HepG2 (cell line): ENCODE results near the gene EPX. TPM values are rescaled to one million over a fixed set of nuclear protein-coding genes. Genes with fewer than 3 reads are reported as not detected.

Experiments
- ATAC-seq: fragments of 200-7000 bp; cut with Tn5 transposase; 3 replicates; pipeline ENCODE4 v1.9.1; 2020; ENCODE audit warnings: mild to moderate bottlenecking, moderate library complexity
- BruUV-seq: library from RNA; stranded (reverse); fragments of 400-500 nt; replicated peaks from 2 replicates; lab custom pipeline; 2021; lab: Mats Ljungman, UMichigan
- CTCF ChIA-PET: fragments of 300-600 bp; formaldehyde crosslinking; extraction: SDS; loops from one replicate; lab custom pipeline; 2021; ENCODE audit warnings: low total read pairs, inconsistent platforms, low intra/inter-chr PET ratio; lab: Yijun Ruan, JAX
- POLR2A ChIA-PET: fragments of 350-600 bp; sonication (Branson Sonifier 250); formaldehyde crosslinking; loops from one replicate; lab custom pipeline; 2020; ENCODE audit warnings: antibody characterized with exemption, inconsistent platforms; lab: Yijun Ruan, JAX
- DNase-seq: peaks from one replicate; pipeline ENCODE4 v3.0.0-alpha.2; 2015; ENCODE audit warnings: low spot score
- FAIRE-seq: peaks from 3 replicates; lab custom pipeline; 2011; peaks lifted over from hg19 to GRCh38; lab: Jason Lieb, UNC
- H2AFZ ChIP-seq: one replicate; pipeline ENCODE4 v1.6.1; 2011; ENCODE audit warnings: low read length, inconsistent platforms
- H3K27ac ChIP-seq: fragments of 300-600 bp; 3 replicates; pipeline ENCODE4 v1.8.0; 2011; ENCODE audit warnings: mixed run types, mild to moderate bottlenecking, mixed read lengths, low read length, inconsistent platforms; ENCODE audit not compliant: insufficient read depth; ENCODE audit errors: extremely low read length
- H3K27me3 ChIP-seq, 2 experiments: fragments of 200-600 bp in 1 of 2; 2 replicates in 1 of 2; 3 replicates in 1 of 2; pipeline versions ENCODE4 v1.6.0 to v1.8.0; 2011; ENCODE audit warnings: low read length in 2 of 2, mild to moderate bottlenecking in 2 of 2, moderate library complexity in 2 of 2, inconsistent platforms in 1 of 2; ENCODE audit not compliant: insufficient read depth in 2 of 2, control insufficient read depth in 1 of 2
- H3K36me3 ChIP-seq, 2 experiments: fragments of 200-600 bp in 1 of 2; replicated peaks in 1 of 2; 2 replicates in 1 of 2; 3 replicates in 1 of 2; pipeline versions ENCODE4 v1.5.1 to v1.8.0; 2011; ENCODE audit warnings: low read length in 2 of 2, inconsistent platforms in 1 of 2; ENCODE audit not compliant: insufficient read depth in 2 of 2, control insufficient read depth in 1 of 2
- H3K4me1 ChIP-seq: 2 replicates; pipeline ENCODE4 v1.5.1; 2012; ENCODE audit warnings: low read length, inconsistent platforms; ENCODE audit not compliant: insufficient read depth
- H3K4me2 ChIP-seq: 2 replicates; pipeline ENCODE4 v1.6.0; 2011; ENCODE audit warnings: low read depth, low read length, inconsistent platforms
- H3K4me3 ChIP-seq, 3 experiments: fragments of 200-600 bp in 1 of 3; sonication (generic), shearing (Covaris generic) in 1 of 3; replicated peaks in 1 of 3; 2 replicates each; pipeline ENCODE4 v1.5.1; 2011 to 2016; ENCODE audit warnings: low read length in 3 of 3, inconsistent platforms in 2 of 3, low read depth in 2 of 3, mild to moderate bottlenecking in 2 of 3, control low read depth in 1 of 3, mixed read lengths in 1 of 3; ENCODE audit not compliant: insufficient read depth in 1 of 3
- H3K79me2 ChIP-seq: one replicate; pipeline ENCODE4 v1.6.1; 2011; ENCODE audit warnings: low read length, inconsistent platforms; ENCODE audit not compliant: insufficient read depth
- H3K9ac ChIP-seq: 2 replicates; pipeline ENCODE4 v1.6.0; 2011; ENCODE audit warnings: mild to moderate bottlenecking, low read depth, low read length, inconsistent platforms; ENCODE audit not compliant: insufficient read depth
- H3K9me3 ChIP-seq: 2 replicates; pipeline ENCODE4 v1.5.1; 2012; ENCODE audit warnings: mild to moderate bottlenecking, low read length
- H4K20me1 ChIP-seq: 2 replicates; pipeline ENCODE4 v1.6.0; 2011; ENCODE audit warnings: inconsistent platforms, mild to moderate bottlenecking, low read length, moderate library complexity; ENCODE audit not compliant: insufficient read depth
- MYNN ChIP-seq: sonication (generic); formaldehyde crosslinking; IDR thresholded peaks from 2 replicates; pipeline ENCODE4 v1.4.0; 2020; ENCODE audit warnings: mild to moderate bottlenecking, low read depth, missing genetic modification reagents
- SOX6 ChIP-seq, 2 experiments: fragments of 450-650 bp in 1 of 2; sonication (generic) in 1 of 2; formaldehyde crosslinking in 1 of 2; IDR thresholded peaks; 2 replicates each; pipeline versions ENCODE4 v1.4.0 to v1.6.1; 2017 to 2020; ENCODE audit warnings: antibody characterized with exemption in 1 of 2, mild to moderate bottlenecking in 1 of 2, missing genetic modification reagents in 1 of 2
- ZNF746 ChIP-seq: sonication (generic); formaldehyde crosslinking; IDR thresholded peaks from 2 replicates; pipeline ENCODE4 v1.8.0; 2022; ENCODE audit warnings: mild to moderate bottlenecking, missing genetic modification reagents
- WGBS: methylation state at CpG from one replicate; pipeline ENCODE4 v1.1.6; 2017; ENCODE audit warnings: low lambda C conversion rate; 5-methylcytosine and 5-hydroxymethylcytosine counted together
- in situ Hi-C: cut with HindIII; loops from 2 replicates; pipeline ENCODE4 v1.10.0; 2017; ENCODE audit warnings: low pct_unique_long_range_greater_than_20kb; ENCODE audit not compliant: extremely low pct_ligation_motif_present
- intact Hi-C: fragments of 100-400 bp; cut with micrococcal nuclease; formaldehyde crosslinking; loops from one replicate; pipeline ENCODE4 v1.10.0; 2022; ENCODE audit not compliant: unreplicated experiment
- polyA plus RNA-seq, 8 experiments: library from polyadenylated mRNA; depleted of rRNA in 3 of 8; stranded (reverse) in 7 of 8; unstranded in 1 of 8; fragments of >200 nt; fragmentation: Illumina TruSeq in 4 of 8; extraction: Trizol in 4 of 8; gene quantifications; 2 replicates each; pipeline versions ENCODE4 v1.2.1 to v1.2.3, GENCODE V29; 2011 to 2016; ENCODE audit warnings: low read depth in 4 of 8, missing spikeins in 1 of 8, mixed read lengths in 1 of 8; ENCODE audit not compliant: insufficient read depth in 1 of 8
- total RNA-seq, 5 experiments: library from RNA; depleted of rRNA; stranded (reverse); fragments of >200 nt; fragmentation: Illumina TruSeq; extraction: Trizol; gene quantifications; 2 replicates each; pipeline ENCODE4 v1.2.3, GENCODE V29; 2016; ENCODE audit warnings: low read depth in 1 of 5
- TF ChIP-seq, protein P1 (sequence below): sonication (generic); formaldehyde crosslinking; IDR thresholded peaks from 2 replicates; pipeline ENCODE4 v1.5.1; 2020; ENCODE audit warnings: missing genetic modification reagents, mild to moderate bottlenecking, borderline replicate concordance

EPX gene
- total and polyA plus RNA-seq, 2 of the 13 experiments (the other 11 are each of a cell fraction or from before 2014, with no cell fraction given): not detected

DNA sequence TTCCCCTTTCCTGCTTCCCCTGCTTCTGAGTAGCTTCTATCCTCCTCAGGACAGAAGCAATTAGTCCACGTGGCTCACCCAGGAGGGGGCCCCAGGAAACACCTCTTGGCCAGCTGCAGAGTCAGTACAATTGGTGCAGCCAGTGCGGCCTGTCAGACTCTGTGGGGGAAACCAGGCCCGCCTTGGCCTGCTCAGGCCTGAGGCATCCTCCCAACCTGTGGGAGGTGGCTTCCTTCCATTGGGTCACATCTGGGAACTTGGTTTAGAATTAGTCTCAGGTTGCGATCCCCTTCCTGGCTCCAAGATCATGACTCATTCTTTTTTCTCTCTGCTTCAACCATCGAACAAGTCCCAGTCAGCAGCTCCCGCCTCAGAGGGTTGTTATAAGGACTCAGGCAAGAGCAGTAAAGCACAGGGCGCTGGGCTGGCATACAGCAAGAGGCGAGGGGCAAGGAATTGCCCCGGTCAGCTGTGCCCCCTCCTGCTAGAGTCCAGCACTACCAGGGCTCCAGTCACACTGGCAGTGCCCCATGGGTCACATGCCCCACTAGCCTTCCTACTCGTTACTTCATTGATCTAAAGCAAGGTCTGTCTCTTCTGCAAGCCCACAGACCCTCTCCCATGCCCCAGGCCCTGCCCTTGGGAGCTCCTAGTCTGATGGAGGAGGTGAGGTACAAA lies 8.1 kb upstream of the EPX start:
- H3K79me2 ChIP-seq: no peaks in the 10 kb centered on the region
- no peak overlapping the region for H3K4me3 ChIP-seq
- H2AFZ ChIP-seq: no peak overlapping the region
- peaks cover 0 to 17% of the 10 kb centered on the region in 2 experiments; a peak in 3 of 5 replicates for H3K27me3 ChIP-seq
- TF ChIP-seq MYNN (CRISPR knock-in tag): no peak
- TF ChIP-seq ZNF746 (CRISPR knock-in tag): no peak
- no peak for TF ChIP-seq SOX6 (IDR thresholded peaks at IDR 0.05)
- no peak for TF ChIP-seq SOX6 (CRISPR knock-in tag; IDR thresholded peaks at IDR 0.05)
- TF ChIP-seq, protein P1, sequence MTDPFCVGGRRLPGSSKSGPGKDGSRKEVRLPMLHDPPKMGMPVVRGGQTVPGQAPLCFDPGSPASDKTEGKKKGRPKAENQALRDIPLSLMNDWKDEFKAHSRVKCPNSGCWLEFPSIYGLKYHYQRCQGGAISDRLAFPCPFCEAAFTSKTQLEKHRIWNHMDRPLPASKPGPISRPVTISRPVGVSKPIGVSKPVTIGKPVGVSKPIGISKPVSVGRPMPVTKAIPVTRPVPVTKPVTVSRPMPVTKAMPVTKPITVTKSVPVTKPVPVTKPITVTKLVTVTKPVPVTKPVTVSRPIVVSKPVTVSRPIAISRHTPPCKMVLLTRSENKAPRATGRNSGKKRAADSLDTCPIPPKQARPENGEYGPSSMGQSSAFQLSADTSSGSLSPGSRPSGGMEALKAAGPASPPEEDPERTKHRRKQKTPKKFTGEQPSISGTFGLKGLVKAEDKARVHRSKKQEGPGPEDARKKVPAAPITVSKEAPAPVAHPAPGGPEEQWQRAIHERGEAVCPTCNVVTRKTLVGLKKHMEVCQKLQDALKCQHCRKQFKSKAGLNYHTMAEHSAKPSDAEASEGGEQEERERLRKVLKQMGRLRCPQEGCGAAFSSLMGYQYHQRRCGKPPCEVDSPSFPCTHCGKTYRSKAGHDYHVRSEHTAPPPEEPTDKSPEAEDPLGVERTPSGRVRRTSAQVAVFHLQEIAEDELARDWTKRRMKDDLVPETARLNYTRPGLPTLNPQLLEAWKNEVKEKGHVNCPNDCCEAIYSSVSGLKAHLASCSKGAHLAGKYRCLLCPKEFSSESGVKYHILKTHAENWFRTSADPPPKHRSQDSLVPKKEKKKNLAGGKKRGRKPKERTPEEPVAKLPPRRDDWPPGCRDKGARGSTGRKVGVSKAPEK: no peak
- ChIA-PET POLR2A (no interaction called here), CTCF (no interaction called here)
- no peaks in the 10 kb centered on the region for H3K4me1 ChIP-seq
- 12% methylated on average over 9 of the region's 10 CpGs for WGBS
- H3K27ac ChIP-seq: no peak overlapping the region
- ATAC-seq (no peak), FAIRE-seq (no peak), DNase-seq (no peak)
- in situ Hi-C loops: no loop called here
- intact Hi-C loops: no loop called here
- H3K9me3 ChIP-seq: no peaks in the 10 kb centered on the region
- H3K36me3 ChIP-seq: no peaks in the 10 kb centered on the region
- no peak overlapping the region for H3K9ac ChIP-seq
- H3K4me2 ChIP-seq: no peak overlapping the region
- H4K20me1 ChIP-seq: no peaks in the 10 kb centered on the region
- no TSS peak for BruUV-seq
